Nephron (organoid): ENCODE measurements around the gene TNS1.
A peak's percentile ranks its signal among the peaks of the same experiment; 100 is the strongest.

Experiments
- H3K27ac Mint-ChIP-seq, 3 experiments: 2 replicates each; pipeline ENCODE4 v1.8.0; 2020; ENCODE audit warnings: mixed read lengths in 3 of 3, mild to moderate bottlenecking in 2 of 3, moderate library complexity in 1 of 3
- H3K27me3 Mint-ChIP-seq: 2 replicates; pipeline ENCODE4 v1.8.0; 2021; ENCODE audit warnings: low read depth, mild to moderate bottlenecking, moderate library complexity, mixed read lengths
- H3K36me3 Mint-ChIP-seq: 2 replicates; pipeline ENCODE4 v1.8.0; 2020; ENCODE audit warnings: low read depth, mixed read lengths
- H3K4me1 Mint-ChIP-seq: 2 replicates; pipeline ENCODE4 v1.8.0; 2020; ENCODE audit warnings: mixed read lengths
- H3K4me3 Mint-ChIP-seq, 3 experiments: 2 replicates each; pipeline ENCODE4 v1.8.0; 2020; ENCODE audit warnings: mild to moderate bottlenecking in 3 of 3, mixed read lengths in 3 of 3, moderate library complexity in 2 of 3
- H3K9me3 Mint-ChIP-seq: 2 replicates; pipeline ENCODE4 v1.8.0; 2020; ENCODE audit warnings: mixed read lengths
- TF ChIP-seq, protein P1 (sequence below), 3 experiments: fragments of 200-600 bp; sonication (generic); IDR thresholded peaks; one replicate each; pipeline ENCODE4 v1.5.0; 2021; ENCODE audit warnings: antibody characterized with exemption in 3 of 3; ENCODE audit not compliant: unreplicated experiment in 3 of 3

Gene TNS1

DNA sequence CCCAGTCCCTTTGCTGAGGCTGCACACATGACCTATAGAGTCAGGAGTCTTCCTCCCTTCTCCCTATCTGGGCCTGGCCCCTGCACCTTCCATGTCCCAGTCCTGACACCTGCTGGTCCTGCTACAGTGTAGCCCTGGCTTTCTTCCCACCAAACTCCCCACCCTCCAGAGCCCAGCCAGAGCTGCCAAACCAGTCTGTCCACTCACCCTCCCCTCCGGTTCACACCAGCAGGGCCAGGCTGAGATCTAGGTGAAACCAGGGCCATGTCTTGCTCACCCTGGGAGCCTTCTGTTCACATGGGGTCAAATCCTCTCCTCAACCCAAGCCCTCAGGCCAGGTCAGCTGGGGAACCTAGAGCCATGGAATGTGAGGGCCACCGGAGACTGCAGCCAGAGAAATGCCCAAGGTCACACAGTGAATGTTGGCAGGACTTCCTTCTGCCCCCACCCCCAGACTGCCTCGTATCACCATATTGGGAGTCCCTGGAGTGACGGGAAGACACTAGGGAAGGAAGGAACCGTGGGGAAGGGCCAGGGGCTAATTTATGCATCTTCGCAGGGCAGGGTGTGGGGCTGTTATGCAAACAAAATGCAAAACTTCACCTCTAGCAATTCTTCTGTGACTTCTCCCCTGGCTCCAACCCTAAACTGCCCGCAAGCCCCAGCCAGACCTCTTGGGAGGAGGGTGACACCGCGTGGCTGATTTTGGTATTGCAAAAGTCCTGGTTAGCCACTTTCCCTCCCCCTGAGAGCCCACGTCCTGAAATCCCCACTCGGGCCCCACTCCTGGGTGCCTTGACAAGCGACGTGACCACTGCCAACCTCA, 14.6 kb downstream of the TNS1 start:
- Mint-ChIP-seq H3K27me3 (peaks cover 3% of the 10 kb centered on the region), H3K4me3 (no peak overlapping the region), H3K27ac (peak overlapping the region; percentile 47 to 75 (median 62)), H3K4me1 (peaks cover 40% of the 10 kb centered on the region), H3K36me3 (peaks cover 6% of the 10 kb centered on the region), H3K9me3 (no peaks in the 10 kb centered on the region)
- TF ChIP-seq, protein P1, sequence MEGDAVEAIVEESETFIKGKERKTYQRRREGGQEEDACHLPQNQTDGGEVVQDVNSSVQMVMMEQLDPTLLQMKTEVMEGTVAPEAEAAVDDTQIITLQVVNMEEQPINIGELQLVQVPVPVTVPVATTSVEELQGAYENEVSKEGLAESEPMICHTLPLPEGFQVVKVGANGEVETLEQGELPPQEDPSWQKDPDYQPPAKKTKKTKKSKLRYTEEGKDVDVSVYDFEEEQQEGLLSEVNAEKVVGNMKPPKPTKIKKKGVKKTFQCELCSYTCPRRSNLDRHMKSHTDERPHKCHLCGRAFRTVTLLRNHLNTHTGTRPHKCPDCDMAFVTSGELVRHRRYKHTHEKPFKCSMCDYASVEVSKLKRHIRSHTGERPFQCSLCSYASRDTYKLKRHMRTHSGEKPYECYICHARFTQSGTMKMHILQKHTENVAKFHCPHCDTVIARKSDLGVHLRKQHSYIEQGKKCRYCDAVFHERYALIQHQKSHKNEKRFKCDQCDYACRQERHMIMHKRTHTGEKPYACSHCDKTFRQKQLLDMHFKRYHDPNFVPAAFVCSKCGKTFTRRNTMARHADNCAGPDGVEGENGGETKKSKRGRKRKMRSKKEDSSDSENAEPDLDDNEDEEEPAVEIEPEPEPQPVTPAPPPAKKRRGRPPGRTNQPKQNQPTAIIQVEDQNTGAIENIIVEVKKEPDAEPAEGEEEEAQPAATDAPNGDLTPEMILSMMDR (IDR thresholded peaks at IDR 0.05; ENCODE audit: unreplicated experiment in 3 of 3): peak; percentile 87 to 92 (median 91)

DNA sequence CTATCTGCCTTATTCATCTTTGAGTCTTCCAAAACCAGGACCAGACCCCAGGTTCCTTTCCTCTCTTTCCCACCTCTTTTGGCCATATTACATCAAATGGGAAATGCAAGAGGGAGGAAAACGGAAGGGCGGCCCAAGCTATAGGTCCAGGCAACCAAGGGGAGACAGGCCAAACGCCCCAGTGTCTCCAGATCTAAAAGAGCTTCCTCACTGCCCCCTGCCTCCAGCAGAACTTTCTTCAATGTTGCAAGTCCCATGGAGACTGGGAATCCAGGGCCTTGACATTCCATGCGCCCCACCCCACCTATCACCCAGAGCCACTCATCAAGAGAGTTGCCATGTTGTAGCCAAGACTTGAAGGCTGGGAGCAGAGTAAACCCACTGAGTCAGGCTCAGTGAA, 15.4 kb downstream of the TNS1 start:
- peaks cover 3% of the 10 kb centered on the region for H3K27me3 Mint-ChIP-seq
- peak overlapping the region in 1 of 3 experiments; percentile 62 for H3K27ac Mint-ChIP-seq
- no peaks in the 10 kb centered on the region for H3K9me3 Mint-ChIP-seq
- peaks cover 9% of the 10 kb centered on the region for H3K36me3 Mint-ChIP-seq
- H3K4me3 Mint-ChIP-seq: no peak overlapping the region
- TF ChIP-seq, protein P1 (IDR thresholded peaks at IDR 0.05; ENCODE audit: unreplicated experiment in 3 of 3): no peak
- H3K4me1 Mint-ChIP-seq: peaks cover 32% of the 10 kb centered on the region

DNA sequence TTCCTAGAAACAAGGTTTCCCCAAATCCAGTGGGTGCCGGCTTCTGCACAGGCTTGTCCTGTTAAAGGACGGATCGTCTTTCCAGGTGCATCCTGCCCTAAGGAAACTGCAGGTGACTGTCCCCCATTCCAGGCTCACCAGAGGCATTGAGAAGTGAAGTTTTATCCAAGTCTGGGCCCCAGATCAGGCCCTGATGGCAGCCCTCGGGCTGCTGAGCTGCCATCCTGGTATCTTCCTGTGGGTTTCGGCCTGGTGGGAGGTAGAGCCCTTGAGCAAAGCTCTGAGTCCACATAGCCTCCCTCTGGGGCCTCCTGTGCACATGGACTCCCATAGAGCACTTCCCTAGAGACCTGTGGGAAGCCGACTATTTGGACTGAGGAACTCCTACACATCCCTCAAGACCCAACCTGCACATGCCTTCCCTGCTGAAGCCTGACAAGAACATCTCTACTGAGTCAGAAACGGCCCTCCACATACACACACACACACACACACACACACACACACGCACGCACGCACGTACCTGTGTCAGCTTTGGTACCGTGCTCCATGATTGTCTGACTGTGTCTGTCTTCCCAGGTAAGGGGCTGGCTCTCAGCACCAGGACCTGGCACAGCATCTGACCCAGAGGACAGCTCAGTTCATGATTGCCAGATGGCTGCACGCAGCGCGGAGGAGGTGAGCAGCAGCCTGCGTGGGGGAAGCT, 16.4 kb downstream of the TNS1 start:
- Mint-ChIP-seq H3K36me3 (peaks cover 14% of the 10 kb centered on the region), H3K4me1 (peaks cover 31% of the 10 kb centered on the region), H3K27me3 (peaks cover 3% of the 10 kb centered on the region), H3K9me3 (no peaks in the 10 kb centered on the region), H3K27ac (peak overlapping the region in 1 of 3 experiments; percentile 38), H3K4me3 (no peak overlapping the region)
- TF ChIP-seq, protein P1 (IDR thresholded peaks at IDR 0.05; ENCODE audit: unreplicated experiment in 3 of 3): no peak

DNA sequence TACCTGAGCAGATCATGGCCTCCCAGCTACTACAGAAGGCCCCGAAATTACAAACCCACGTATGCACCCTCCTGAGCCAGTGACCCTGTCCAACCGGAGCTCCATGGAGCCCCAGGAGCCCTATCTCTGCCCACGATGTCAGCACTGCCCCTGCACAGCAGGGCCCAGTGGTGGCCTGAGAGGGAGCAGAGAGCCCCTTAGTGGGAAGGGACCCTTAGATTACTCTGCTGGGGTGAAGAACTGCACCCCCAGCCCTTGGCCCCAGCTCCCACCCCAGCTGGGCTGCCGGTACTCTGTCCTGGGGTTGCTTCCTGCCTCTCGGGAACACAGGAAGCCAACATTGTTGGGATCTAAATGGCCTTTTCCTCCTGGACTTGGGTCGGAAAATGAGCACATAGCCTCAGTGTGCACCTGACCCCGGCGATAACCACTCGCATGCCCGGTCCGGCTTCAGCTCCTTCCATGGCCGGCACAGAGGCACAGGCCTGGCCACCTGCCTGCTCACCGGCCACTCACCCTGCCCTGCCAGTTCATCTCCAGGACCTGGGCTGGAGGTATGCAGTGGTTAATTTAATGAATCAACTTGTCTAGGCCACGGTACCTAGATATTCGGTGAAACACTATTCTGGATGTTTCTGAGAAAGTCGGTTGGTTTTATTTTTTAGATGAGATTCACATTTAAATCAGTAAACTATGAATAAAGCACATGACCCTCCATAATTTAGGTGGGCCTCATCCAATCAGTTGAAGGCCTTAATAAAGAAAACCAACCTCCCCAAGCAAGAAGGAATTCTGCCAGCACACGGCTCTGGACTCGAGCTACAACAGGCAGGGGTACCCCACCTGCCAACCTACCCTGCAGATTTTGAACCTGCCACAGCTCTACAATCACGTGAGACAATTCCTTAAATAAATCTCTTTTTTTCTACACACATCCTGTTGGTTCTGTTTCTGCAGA, 19.2 kb downstream of the TNS1 start:
- no peaks in the 10 kb centered on the region for H3K9me3 Mint-ChIP-seq
- H3K27ac Mint-ChIP-seq: peak overlapping the region in 1 of 3 experiments; percentile 37
- peaks cover 46% of the 10 kb centered on the region for H3K4me1 Mint-ChIP-seq
- TF ChIP-seq, protein P1 (IDR thresholded peaks at IDR 0.05; ENCODE audit: unreplicated experiment in 3 of 3): no peak
- H3K36me3 Mint-ChIP-seq: peaks cover 14% of the 10 kb centered on the region
- no peak overlapping the region for H3K4me3 Mint-ChIP-seq
- no peaks in the 10 kb centered on the region for H3K27me3 Mint-ChIP-seq

DNA sequence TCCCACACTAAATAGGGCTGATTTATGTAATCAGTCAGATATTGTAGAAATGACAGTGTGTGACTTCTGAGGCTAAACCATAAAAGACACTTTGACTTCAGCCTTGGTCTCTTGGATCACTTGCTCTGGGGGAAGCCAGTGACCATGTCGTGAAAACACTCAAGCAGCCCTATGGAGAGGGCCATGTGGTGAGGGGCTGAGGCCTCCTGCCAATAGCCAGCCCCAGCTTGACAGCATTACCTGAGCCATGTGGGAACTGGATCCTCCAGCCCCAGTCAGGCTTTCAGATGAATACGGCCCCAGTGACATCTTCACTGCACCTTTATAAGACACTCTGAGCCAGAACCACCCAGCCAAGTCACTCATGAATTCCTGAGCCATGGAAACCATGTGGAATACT, 20.8 kb downstream of the TNS1 start:
- Mint-ChIP-seq H3K27me3 (no peaks in the 10 kb centered on the region), H3K4me3 (peak overlapping the region in 2 of 3 experiments; percentile 19 to 62), H3K4me1 (peaks cover 34% of the 10 kb centered on the region), H3K9me3 (no peaks in the 10 kb centered on the region), H3K27ac (peak overlapping the region in 2 of 3 experiments; percentile 72 to 80), H3K36me3 (peaks cover 14% of the 10 kb centered on the region)
- TF ChIP-seq, protein P1 (IDR thresholded peaks at IDR 0.05; ENCODE audit: unreplicated experiment in 3 of 3): no peak
